OCI-LY3 (cell line): ENCODE measurements around the gene ANKRD28.

Experiments
- EZH2phosphoT487 ChIP-seq: fragments of 200-600 bp; shearing (Covaris generic); IDR thresholded peaks from 2 replicates; pipeline ENCODE4 v1.6.1; 2018; ENCODE audit warnings: antibody characterized with exemption, mixed run types, low read depth
- TF ChIP-seq, protein P1 (sequence below): fragments of 200-600, 300-600 bp; sonication (generic); IDR thresholded peaks from 2 replicates; pipeline ENCODE4 v1.5.1; 2014; ENCODE audit warnings: antibody characterized with exemption, low read length, low read depth

DNA sequence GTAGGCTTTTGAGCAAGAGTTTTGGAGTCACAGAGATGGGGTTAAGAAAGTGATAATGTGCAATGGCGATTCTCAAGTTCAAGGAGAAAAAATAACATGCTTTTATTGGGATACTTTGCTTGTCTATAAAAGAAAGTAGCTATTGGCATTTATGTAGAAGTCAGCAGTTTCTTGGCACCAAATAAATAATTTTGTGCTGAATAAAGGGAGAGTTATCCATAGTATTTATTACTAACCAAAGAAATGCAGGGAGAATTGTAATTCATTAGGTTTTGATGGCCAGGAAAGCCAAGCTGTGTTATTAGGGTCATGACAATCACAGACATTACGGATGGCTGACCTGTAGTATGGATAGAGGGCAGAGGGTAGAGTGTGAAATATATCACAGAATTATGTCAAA lies 163.1 kb downstream of the ANKRD28 start:
- TF ChIP-seq, protein P1, sequence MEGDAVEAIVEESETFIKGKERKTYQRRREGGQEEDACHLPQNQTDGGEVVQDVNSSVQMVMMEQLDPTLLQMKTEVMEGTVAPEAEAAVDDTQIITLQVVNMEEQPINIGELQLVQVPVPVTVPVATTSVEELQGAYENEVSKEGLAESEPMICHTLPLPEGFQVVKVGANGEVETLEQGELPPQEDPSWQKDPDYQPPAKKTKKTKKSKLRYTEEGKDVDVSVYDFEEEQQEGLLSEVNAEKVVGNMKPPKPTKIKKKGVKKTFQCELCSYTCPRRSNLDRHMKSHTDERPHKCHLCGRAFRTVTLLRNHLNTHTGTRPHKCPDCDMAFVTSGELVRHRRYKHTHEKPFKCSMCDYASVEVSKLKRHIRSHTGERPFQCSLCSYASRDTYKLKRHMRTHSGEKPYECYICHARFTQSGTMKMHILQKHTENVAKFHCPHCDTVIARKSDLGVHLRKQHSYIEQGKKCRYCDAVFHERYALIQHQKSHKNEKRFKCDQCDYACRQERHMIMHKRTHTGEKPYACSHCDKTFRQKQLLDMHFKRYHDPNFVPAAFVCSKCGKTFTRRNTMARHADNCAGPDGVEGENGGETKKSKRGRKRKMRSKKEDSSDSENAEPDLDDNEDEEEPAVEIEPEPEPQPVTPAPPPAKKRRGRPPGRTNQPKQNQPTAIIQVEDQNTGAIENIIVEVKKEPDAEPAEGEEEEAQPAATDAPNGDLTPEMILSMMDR = no peak
- TF ChIP-seq EZH2phosphoT487 = no peak
